ENCODE measurements around the gene TMEM106C. TPM values are rescaled to one million over a fixed set of nuclear protein-coding genes. Genes with fewer than 3 reads are reported as not detected.

The TMEM106C gene
- polyA plus RNA-seq, 1 experiment = 217 TPM

DNA sequence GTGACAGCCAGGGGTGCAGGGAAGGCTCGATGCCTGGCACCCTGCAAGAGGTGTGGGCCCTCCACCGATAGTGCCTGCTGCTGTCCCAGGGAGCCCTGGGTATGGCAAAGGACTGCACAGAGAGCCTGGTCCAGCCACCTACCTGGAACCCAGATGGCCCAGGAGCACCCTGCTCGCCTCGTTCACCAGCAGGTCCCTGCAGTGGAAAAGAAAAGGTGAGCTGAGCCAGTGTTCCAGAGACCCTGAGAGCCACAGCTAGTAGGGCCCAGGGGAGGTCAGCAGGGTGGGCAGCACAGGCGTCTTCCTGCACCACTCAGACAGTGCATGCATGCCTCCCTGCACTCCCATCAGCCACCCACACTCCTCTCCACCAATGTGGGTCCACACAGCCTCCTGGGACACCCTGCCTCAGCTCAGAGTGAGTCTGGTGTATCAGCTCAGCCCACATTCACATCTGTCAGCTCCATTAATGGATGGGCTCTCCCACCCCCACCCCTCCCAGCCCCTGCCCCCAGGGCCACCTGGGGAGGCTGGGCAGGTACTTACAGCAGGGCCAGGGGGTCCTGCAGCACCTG is 20.2 kb downstream of the TMEM106C start:
- TF ChIP-seq CTCF (IDR thresholded peaks at IDR 0.05; ENCODE audit: insufficient read depth, low read depth, low read length) = no peak
- no peak overlapping the region for H3K4me3 ChIP-seq (ENCODE audit: low read depth, low read length)
- DNase-seq (ENCODE audit: low read depth) = no peak
- ChIA-PET CTCF (interaction anchor here (0.6 kb wide), 1 partner anchor 909 kb away, joined by 4 read pairs; no protein-coding TSS in a partner anchor), POLR2A (no interaction called here)
- H3K36me3 ChIP-seq (ENCODE audit: control insufficient read depth, insufficient read depth, low read length) = no peaks in the 10 kb centered on the region; the same call in 1 of the 2 replicates
- H3K27me3 ChIP-seq (ENCODE audit: control insufficient read depth, insufficient read depth, low read length) = peaks cover 11% of the 10 kb centered on the region

- H3K4me3 ChIP-seq (ENCODE audit: low read depth, low read length) = no peak overlapping the region
- TF ChIP-seq CTCF (IDR thresholded peaks at IDR 0.05; ENCODE audit: insufficient read depth, low read depth, low read length) = no peak
- POLR2A ChIA-PET = no interaction called here
- H3K27me3 ChIP-seq (ENCODE audit: control insufficient read depth, insufficient read depth, low read length) = peaks cover 11% of the 10 kb centered on the region
- no peak for DNase-seq (ENCODE audit: low read depth)
- H3K36me3 ChIP-seq (ENCODE audit: control insufficient read depth, insufficient read depth, low read length) = no peaks in the 10 kb centered on the region; the same call in 1 of the 2 replicates
- CTCF ChIA-PET = interaction anchor here (0.6 kb wide), 1 partner anchor 908 kb away, joined by 4 read pairs; no protein-coding TSS in a partner anchor
Measured at GRCh38 chr12:47984331-47984801, 21.0 kb downstream of the TMEM106C start.

DNA sequence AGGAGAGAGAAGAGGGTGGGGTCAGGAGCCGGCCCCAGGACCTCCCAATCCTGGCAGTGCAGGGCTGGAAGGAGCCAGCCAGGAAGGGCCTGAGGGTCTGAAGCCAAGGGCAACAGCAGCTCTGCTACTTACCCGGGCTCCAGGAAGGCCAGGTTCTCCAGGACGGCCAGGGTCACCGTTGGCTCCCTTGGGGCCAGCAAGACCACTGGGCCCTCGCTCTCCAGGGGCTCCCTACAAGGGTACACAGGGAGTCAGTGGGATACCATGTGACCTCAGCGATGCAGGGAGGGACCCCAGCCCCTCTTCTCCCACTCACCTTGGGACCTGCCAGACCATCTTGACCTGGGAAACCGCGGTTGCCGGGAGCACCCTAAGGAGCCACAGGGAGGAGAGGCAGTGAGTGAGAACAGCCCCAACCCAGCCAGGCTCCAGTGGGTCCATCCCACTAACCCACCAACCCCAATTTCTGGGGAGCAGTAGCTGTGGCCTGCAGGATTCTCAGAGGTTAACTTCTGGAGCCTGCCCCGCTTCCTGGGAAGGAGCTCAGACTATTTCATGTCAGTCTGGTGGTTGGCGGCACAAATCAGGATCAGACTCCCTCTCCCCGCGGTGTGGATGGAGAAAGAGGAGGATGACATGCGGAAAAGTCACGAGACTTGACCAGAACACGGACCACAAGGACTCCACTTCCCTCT is 22.3 kb downstream of the TMEM106C start:
- Histone ChIP-seq H3K36me3 (ENCODE audit: control insufficient read depth, insufficient read depth, low read length) (no peaks in the 10 kb centered on the region; the same call in 1 of the 2 replicates), H3K4me3 (ENCODE audit: low read depth, low read length) (no peak overlapping the region), H3K27me3 (ENCODE audit: control insufficient read depth, insufficient read depth, low read length) (peaks cover 8% of the 10 kb centered on the region)
- TF ChIP-seq CTCF (IDR thresholded peaks at IDR 0.05; ENCODE audit: insufficient read depth, low read depth, low read length) = no peak
- DNase-seq (ENCODE audit: low read depth) = no peak
- POLR2A ChIA-PET = no interaction called here
- CTCF ChIA-PET = no interaction called here

DNA sequence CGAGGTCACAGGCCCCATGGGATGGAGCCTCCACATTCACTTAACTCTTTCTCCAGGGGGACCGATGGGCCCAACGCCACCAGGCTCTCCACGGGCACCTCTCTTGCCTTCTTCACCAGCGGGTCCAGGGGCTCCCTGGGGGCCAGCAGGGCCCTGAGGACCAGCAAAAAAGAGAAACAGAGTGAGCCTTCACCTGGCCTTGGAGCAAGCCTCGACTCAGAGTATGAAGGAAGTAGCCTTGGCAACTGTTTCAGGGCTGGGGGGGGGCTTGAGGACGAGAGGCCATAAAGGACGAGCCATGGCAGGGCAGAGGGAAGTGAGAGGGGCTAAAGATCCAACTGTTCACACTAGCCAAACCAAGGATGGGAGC is 22.9 kb downstream of the TMEM106C start:
- no peak for DNase-seq (ENCODE audit: low read depth)
- peaks cover 6% of the 10 kb centered on the region for H3K27me3 ChIP-seq (ENCODE audit: control insufficient read depth, insufficient read depth, low read length)
- H3K4me3 ChIP-seq (ENCODE audit: low read depth, low read length) = no peak overlapping the region
- POLR2A ChIA-PET = no interaction called here
- CTCF ChIA-PET = no interaction called here
- no peaks in the 10 kb centered on the region; the same call in 1 of the 2 replicates for H3K36me3 ChIP-seq (ENCODE audit: control insufficient read depth, insufficient read depth, low read length)
- TF ChIP-seq CTCF (IDR thresholded peaks at IDR 0.05; ENCODE audit: insufficient read depth, low read depth, low read length) = no peak

DNA sequence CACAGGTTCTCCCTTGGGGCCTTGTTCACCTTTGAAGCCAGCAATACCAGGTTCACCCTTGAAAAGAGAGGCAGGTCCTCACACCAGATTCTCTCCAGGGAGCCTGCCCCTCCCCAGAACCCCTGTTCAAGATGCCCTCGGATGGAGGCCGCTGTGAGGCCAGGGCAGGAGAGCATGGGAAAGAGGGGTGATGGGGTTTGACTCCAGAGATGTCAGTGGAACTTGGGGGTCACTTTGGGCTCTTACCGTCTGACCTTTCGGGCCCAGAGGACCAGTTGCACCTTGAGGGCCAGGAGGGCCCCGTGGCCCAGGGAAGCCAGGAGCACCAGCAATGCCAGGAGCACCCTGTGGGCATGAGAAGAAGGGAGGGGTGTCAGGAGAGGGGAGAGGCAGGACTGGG is 23.4 kb downstream of the TMEM106C start:
- no peak for TF ChIP-seq CTCF (IDR thresholded peaks at IDR 0.05; ENCODE audit: insufficient read depth, low read depth, low read length)
- H3K4me3 ChIP-seq (ENCODE audit: low read depth, low read length) = no peak overlapping the region
- no peaks in the 10 kb centered on the region; the same call in 1 of the 2 replicates for H3K36me3 ChIP-seq (ENCODE audit: control insufficient read depth, insufficient read depth, low read length)
- H3K27me3 ChIP-seq (ENCODE audit: control insufficient read depth, insufficient read depth, low read length) = peaks cover 7% of the 10 kb centered on the region
- ChIA-PET CTCF (no interaction called here), POLR2A (no interaction called here)
- DNase-seq (ENCODE audit: low read depth) = no peak

Data from BJ (cell line).